NCI-H2107 treated with DMSO at 0.1 percent for 48 hours (cell line): ENCODE measurements around the gene SSBP4.

Experiments used
- DNase-seq: peaks from one replicate; lab custom pipeline; 2025; ENCODE audit not compliant: unreplicated experiment; lab: John Stamatoyannopoulos, UW

The SSBP4 gene

DNA sequence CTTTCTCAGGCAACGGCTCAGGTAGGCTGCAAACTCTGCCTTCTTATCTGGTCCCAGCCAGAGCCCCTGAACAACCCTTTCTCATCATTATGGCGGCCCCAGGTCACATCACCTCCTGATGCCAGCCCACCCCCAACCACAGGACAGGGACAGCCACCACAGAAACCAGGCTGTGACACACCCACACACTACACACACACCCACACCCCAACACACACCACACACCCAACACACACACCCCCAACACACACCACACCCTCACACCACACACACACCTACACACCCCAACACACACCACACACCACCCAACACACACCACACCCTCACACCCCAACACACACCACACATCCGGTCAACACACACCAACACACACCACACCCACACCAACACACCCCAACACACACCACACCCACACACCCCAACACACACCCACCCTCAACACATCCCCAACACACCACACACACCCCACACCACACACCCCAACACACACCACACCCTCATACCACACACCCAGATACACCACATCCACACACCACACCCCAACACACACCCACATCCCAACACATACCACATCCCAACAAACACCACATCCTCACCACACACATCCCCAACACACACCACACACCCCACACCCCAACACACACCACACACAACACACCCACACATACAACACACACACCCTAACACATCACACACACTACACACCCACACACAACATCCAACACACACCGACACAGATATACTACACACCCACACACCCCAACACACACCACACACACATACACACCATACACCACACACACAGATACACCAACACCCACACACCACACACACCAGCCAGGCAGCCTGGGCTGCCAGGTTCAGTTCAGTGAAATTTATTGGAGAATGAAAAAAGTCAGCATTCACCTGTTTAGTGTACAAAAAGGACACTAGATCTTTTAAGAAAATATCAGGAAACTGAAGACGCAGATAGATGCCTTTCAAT is 22.9 kb downstream of the SSBP4 start:
- no peak for DNase-seq

DNA sequence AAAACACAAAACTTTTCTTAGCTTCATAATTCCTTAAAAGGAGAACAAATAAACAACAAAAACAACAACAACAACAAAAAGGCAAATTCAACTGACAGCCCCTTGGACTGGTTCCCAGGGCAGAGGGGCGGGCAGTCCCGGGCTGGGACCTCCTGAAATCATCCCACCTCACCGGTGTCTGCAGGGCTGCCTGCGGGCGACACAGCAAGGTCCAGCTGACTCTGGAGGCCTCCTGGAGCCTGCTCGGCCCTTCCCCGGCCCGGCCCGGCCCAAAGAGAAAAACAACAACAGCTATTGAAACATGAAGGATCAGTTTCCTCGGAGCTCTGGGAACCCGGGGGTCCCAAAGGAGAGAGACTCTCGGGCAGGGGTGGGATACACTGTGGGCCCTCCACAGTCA is 23.7 kb downstream of the SSBP4 start:
- DNase-seq = no peak

DNA sequence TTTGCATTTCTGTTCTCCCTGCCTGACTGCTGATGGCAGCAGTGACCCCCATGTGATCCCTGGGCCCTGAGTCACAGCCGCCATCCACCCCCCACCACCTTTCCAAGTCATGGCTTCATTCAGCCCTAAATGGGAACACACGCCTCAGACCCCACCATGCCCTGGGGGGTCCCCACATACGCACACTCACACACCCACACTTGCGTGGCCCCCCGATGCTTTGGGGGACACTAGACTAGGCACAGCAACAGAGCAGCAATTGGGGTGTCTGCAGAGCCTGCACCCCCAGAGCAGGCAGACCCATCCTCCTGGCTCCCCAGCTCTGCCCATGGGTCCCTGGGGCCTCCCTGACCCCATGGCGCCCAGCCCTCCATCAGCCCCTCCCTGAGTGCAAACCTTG is 24.2 kb downstream of the SSBP4 start:
- no peak for DNase-seq

- DNase-seq = no peak
These were observed 24.6 kb downstream of the SSBP4 start for GRCh38 chr19:18443831-18444230.

DNA sequence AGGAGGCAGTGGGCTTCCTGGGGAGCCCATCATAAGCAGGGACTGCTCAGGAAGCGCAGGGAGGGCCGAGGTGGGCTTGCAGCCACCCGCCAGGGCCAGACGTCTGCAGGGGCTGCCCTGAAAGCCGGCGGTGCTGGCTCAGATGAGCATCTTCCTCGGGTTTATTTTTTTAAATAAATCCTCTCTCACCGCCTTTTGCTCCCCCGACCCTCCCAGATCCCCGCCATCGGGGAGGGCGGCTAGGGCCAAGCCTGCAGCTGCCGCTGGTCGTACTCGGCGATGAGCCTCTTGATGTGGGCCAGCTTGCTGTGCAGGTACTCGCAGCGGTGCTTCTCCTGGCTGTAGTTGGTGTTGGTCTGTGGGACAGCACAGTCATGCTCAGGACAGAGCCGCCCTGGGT is 25.3 kb downstream of the SSBP4 start:
- DNase-seq = no peak

- no peak for DNase-seq
These were observed 26.2 kb downstream of the SSBP4 start for GRCh38 chr19:18445262-18445948.

DNA sequence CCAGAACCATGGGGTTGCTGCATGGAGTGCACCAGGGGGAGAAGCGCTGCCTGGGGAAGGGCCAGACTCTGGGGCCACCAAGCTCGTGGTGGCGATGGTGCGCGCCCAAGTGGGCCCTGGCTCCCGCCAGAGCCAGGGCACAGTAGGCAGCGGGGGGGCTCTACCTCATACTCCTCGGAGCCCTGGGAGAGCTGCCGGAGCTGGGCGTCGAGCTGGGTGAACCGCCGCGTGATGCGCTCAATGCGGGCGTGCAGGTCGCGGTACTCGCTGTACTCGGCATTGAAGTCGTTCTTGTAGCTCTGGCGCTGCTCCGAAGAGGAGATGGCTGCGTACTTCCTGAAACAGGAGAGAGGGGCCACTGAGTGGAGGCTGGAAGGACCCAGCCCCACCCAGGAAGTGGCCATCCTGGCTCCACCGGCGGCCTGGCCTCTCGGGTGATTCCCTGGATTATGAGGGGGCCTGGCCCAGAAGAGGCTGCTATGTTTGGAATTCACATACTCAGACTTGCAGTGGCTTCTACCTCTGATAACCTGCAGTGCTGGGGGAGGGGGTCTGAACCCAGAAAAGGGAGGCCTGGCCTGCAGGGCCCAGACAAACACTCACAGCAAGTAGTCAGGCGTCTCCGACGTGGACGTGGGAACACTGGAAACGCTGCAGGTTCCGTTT is 27.1 kb downstream of the SSBP4 start:
- no peak for DNase-seq

- DNase-seq = no peak
These were observed 27.7 kb downstream of the SSBP4 start for GRCh38 chr19:18446811-18447359.

- DNase-seq = no peak
These were observed 30.4 kb downstream of the SSBP4 start for GRCh38 chr19:18449552-18449951.

GRCh38 chr19:18450021-18450930 is 31.1 kb downstream of the SSBP4 start:
- no peak for DNase-seq

DNA sequence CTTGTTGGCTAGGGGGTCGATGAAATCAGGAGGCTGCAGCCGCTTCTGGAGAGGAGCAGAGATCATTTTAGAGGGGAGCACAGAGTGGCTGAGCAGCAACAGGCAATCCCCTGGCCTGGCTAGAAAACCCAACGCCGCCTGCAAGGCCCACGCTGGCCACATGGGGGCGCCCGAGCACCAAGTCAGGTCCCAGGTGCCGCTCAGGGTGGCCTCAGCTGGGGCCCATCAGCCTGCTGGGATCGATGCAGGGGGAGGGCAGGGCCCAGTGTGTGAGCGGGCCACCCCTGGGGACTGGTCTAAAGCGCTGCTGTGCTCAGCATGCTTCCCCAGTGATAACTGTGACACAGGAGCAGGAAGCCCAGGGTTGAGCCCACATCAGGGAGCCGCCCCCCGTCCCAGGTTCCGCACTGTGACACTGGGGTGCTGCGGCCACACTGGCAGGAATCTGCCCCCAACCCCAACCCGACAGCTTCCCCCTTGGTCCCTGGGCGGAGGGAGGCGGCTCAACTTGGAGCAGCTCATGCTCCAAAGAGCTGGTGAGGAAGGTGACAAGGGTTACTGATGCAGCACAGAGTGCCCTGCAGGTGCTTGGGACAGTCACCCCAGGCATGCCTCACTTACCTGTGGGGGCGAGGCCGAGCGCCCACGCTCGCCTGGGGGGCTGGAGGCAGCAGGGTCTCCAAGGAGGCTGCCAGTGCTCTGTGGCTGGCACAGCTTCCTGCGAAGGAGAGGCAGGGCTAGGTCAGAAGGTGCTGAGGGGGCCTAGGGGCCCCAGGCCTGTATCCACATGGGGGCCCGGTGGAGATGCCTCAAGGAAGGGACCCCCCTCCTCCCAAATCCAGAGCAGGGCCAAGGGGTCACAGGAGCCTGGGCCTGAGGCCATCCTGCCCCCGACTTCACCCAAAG is 32.0 kb downstream of the SSBP4 start:
- no peak for DNase-seq

GRCh38 chr19:18452386-18452785 is 33.2 kb downstream of the SSBP4 start:
- no peak for DNase-seq

GRCh38 chr19:18453269-18454024 is 34.2 kb downstream of the SSBP4 start:
- DNase-seq = no peak

DNA sequence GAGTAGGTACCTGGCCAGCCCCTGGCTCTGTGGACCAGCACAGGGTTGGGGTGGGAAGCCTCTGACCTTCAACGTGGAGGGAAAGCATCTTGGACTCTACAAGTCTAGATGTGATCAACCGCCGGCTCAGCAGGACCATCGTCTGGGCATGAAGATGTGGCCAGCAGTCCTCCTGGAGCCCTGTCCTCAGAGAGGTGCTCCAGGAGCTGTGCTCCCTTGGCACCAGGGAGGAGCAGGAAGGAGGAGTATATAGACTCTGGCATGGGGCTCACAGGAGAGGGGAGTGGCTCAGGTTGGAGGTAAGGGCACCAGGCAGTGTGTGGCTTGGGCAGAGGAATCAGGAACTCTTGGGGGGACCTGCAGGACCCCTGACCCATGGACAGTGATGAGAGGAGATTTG is 37.1 kb downstream of the SSBP4 start:
- no peak for DNase-seq

GRCh38 chr19:18456974-18457373 is 37.8 kb downstream of the SSBP4 start:
- DNase-seq = no peak

DNA sequence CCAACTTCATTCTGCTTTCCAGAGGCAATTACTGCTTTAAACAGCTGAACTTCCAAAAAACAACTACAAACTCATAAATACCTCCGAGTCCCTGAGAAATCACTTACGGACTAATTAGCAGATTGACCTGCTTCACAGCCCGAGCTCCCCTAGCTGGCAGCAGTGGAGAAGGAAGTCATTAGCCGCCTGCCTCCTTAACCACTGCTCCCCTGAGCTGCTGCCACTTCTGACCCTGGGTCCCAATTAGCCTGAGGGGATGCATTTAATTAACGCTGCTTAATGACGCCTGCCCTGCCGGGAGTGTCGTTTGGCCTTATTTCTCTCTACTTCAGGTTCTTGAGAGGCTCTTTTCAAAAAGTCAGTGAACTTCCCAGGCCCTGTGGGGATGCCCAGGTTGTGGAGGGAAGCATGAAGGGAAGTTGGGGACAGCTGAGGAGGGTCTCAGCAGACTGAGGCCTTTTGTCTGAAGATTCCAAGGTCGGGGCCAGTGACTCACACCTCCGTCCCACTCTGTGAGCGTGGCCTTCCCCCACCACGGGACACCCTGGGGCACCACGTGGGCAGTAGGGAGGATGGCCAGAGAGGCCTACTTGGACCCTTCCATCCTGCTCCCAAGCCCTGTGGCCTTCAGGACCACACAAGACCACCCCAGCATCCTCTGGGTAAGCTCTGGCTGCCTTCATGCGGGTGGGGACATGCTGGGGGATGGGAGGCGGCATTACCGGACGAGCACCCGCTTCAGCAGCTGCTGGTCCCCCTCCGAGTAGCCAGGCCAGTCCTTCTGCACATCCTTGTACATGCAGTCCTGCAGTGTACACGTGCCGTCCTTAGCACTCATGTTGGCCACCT is 38.5 kb downstream of the SSBP4 start:
- no peak for DNase-seq

DNA sequence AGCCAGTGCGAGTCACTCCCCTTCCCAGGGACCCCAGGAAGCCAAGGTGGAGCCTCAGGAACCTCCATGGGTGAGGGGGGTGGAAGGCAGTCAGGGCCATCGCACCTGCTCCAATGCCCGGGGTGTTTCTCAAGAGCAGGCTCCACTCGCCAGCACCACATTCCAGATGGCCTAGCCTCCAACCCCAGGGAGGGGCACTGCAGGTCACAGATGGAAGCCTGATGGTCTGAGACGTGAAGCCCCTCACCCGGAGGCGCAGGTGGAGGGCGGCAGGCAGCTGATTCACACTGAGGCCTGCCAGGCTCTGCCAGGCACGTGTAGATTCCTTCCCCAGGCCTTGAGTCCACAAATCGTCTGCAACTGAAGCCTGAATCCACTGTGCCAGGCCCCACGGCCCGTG is 41.7 kb downstream of the SSBP4 start:
- no peak for DNase-seq

DNA sequence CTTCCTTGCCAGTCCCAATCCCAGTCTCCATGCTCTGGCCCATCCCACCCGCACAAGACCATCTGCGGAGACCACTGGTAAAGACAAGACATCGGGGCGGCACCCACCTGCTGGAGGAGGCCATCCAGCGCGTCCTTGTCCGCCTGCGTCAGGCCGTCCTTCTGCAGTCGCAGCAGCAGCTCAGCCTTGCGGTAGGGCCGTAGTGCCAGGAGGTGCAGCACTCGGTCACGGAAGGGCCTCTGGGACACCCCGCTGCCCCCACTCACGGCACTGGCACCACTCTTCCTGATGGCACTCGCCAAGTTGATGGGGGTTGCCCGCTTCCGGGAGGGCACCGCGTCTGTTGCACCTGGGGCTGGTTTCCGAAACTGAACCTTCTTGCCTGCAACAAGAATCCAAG is 42.3 kb downstream of the SSBP4 start:
- no peak for DNase-seq
